ENCODE data around the gene PDE8B. TPM values are rescaled to one million over a fixed set of nuclear protein-coding genes. Genes with fewer than 3 reads are reported as not detected.

Gene PDE8B
- total and polyA plus RNA-seq, 2 experiments from 2014 or later, result 0.45 to 0.91 TPM

- Mint-ChIP-seq H3K4me3 (no peak overlapping the region), H3K4me1 (peaks cover 11% of the 10 kb centered on the region), H3K27ac (no peak overlapping the region), H3K36me3 (ENCODE audit: low read depth) (no peaks in the 10 kb centered on the region), H3K27me3 (ENCODE audit: insufficient read depth, low read depth, poor library complexity) (peaks cover 3% of the 10 kb centered on the region), H3K9me3 (no peaks in the 10 kb centered on the region)
- no peak overlapping the region for H2AFZ ChIP-seq
- H3K9me2 ChIP-seq (ENCODE audit: insufficient read depth), result no peaks in the 10 kb centered on the region
- H3K4me1 ChIP-seq (ENCODE audit: insufficient read depth), result no peaks in the 10 kb centered on the region
- no peak overlapping the region for H3K4me3 ChIP-seq
- H3K36me3 ChIP-seq (ENCODE audit: insufficient read depth), result no peaks in the 10 kb centered on the region
- H3K4me2 ChIP-seq, result no peak overlapping the region
- no peak overlapping the region for H3K27ac ChIP-seq (ENCODE audit: low read depth)
- H3K79me2 ChIP-seq (replicated peaks; ENCODE audit: insufficient read depth), result no peaks in the 10 kb centered on the region
- no peaks in the 10 kb centered on the region for H3K27me3 ChIP-seq (ENCODE audit: insufficient read depth)
- no peak for DNase-seq (ENCODE audit: low spot score)
- no peak for ATAC-seq
- H3F3A ChIP-seq (replicated peaks; ENCODE audit: low read depth), result no peaks in the 10 kb centered on the region
- TF ChIP-seq STAT1 (IDR thresholded peaks at IDR 0.05; ENCODE audit: unreplicated experiment), result no peak
- TF ChIP-seq ETS1 (IDR thresholded peaks at IDR 0.05), result no peak
- no peak for TF ChIP-seq ZNF331 (CRISPR knock-in tag; IDR thresholded peaks at IDR 0.05; ENCODE audit: low read depth)
- TF ChIP-seq ZNF114 (CRISPR knock-in tag; IDR thresholded peaks at IDR 0.05), result no peak
- TF ChIP-seq EZH2phosphoT487 (IDR thresholded peaks at IDR 0.05; ENCODE audit: unreplicated experiment), result no peak
- no peak for TF ChIP-seq POLR2AphosphoS5 (IDR thresholded peaks at IDR 0.05; ENCODE audit: low read depth)
- no peak for TF ChIP-seq CREB1 (CRISPR knock-in tag; IDR thresholded peaks at IDR 0.05; ENCODE audit: low read depth)
- no peak for TF ChIP-seq REST (IDR thresholded peaks at IDR 0.05; ENCODE audit: unreplicated experiment)
- TF ChIP-seq CTCF (conservative IDR thresholded peaks at IDR 0.05; ENCODE audit: low read depth in 2 of 2), result no peak
- no peak for TF ChIP-seq EZH2 (IDR thresholded peaks at IDR 0.05; ENCODE audit: low read depth, unreplicated experiment)
- TF ChIP-seq NANOG (IDR thresholded peaks at IDR 0.05; ENCODE audit: borderline replicate concordance), result no peak
- no peak for TF ChIP-seq JUNB (IDR thresholded peaks at IDR 0.05; ENCODE audit: unreplicated experiment)
- H4K20me1 ChIP-seq (replicated peaks; ENCODE audit: insufficient read depth), result no peaks in the 10 kb centered on the region
Measured at GRCh38 chr5:77306531-77306930, 96.1 kb downstream of the PDE8B start.

Data from GM23338 (cell line).